ENCODE data around the gene ARAP2. TPM values are rescaled to one million over a fixed set of nuclear protein-coding genes. Genes with fewer than 3 reads are reported as not detected.

ARAP2 gene
- total RNA-seq, 1 experiment from 2014 or later = 13.6 TPM

DNA sequence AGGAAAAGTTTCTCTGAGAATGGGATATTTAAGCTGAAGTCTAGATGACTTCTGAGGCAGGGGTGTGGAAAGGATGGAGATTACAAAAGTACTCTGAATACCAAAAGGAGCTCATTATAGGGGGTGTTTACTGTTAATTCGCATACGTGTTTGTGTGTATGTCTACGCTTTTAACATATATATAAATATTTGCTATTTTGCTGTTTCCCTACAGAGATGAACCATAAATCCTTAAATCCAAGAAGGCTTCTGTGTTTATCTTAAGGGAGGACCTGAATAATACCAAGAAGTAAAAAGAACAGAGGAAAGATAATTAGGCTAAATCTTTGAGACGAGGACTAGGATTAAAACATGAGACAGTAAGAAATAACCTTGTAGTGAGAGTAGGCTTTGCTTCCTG, 166.0 kb downstream of the ARAP2 start:
- H3K4me1 ChIP-seq (ENCODE audit: control insufficient read depth in 1 of 2, insufficient read depth in 2 of 2, low read length in 2 of 2) = no peaks in the 10 kb centered on the region
- H4K20me1 ChIP-seq (ENCODE audit: insufficient read depth) = no peaks in the 10 kb centered on the region
- TF ChIP-seq SP1 (IDR thresholded peaks at IDR 0.05; ENCODE audit: low read depth) = no peak
- no peak for TF ChIP-seq CEBPB (IDR thresholded peaks at IDR 0.05; ENCODE audit: low read depth)
- TF ChIP-seq RAD21 (IDR thresholded peaks at IDR 0.05; ENCODE audit: low read depth) = no peak
- TF ChIP-seq ATF3 (IDR thresholded peaks at IDR 0.05) = no peak
- TF ChIP-seq EZH2phosphoT487 (IDR thresholded peaks at IDR 0.05; ENCODE audit: borderline replicate concordance) = no peak
- no peak for TF ChIP-seq EZH2 (IDR thresholded peaks at IDR 0.05)
- no peak for TF ChIP-seq POLR2A (IDR thresholded peaks at IDR 0.05; ENCODE audit: borderline replicate concordance, extremely low read depth, insufficient read depth, insufficient read length)
- no peak for TF ChIP-seq TCF7L2 (IDR thresholded peaks at IDR 0.05; ENCODE audit: borderline replicate concordance, extremely low read depth, insufficient read depth, insufficient read length)
- no peak for TF ChIP-seq CBX3 (IDR thresholded peaks at IDR 0.05; ENCODE audit: low read depth)
- TF ChIP-seq SIN3A (IDR thresholded peaks at IDR 0.05; ENCODE audit: low read depth) = no peak
- no peak for TF ChIP-seq YY1 (IDR thresholded peaks at IDR 0.05; ENCODE audit: extremely low read depth, insufficient replicate concordance, low read depth, low read length)
- TF ChIP-seq POLR2AphosphoS5 (IDR thresholded peaks at IDR 0.05; ENCODE audit: low read depth, low read length) = no peak
- no peak for TF ChIP-seq ZBTB33 (IDR thresholded peaks at IDR 0.05; ENCODE audit: extremely low read depth, insufficient replicate concordance, low read length)
- TF ChIP-seq ZNF274 (IDR thresholded peaks at IDR 0.05; ENCODE audit: low read depth, low read length) = no peak
- no peak overlapping the region for H2AFZ ChIP-seq (ENCODE audit: low read depth, low read length, poor library complexity, severe bottlenecking)
- DNase-seq (ENCODE audit: low read depth, low spot score) = no peak
- no peaks in the 10 kb centered on the region for H3K9me2 ChIP-seq (ENCODE audit: insufficient read depth)
- no TSS peak for BruUV-seq (replicated peaks)
- H3K4me2 ChIP-seq (ENCODE audit: low read length) = no peak overlapping the region
- H3K27ac ChIP-seq (ENCODE audit: low read depth, low read length) = no peak overlapping the region
- intact Hi-C loops (cut with micrococcal nuclease) = no loop called here
- no peaks in the 10 kb centered on the region for H3K27me3 ChIP-seq (ENCODE audit: insufficient read depth, low read length)
- H3K9ac ChIP-seq (ENCODE audit: low read length) = no peak overlapping the region
- no peaks in the 10 kb centered on the region for H3K9me3 ChIP-seq (ENCODE audit: control insufficient read depth in 1 of 2, insufficient read depth in 1 of 2, low read depth in 1 of 2, low read length in 2 of 2)
- no peak for ATAC-seq
- no peaks in the 10 kb centered on the region for H3K79me2 ChIP-seq (ENCODE audit: insufficient read depth, low read length)
- H3K4me3 ChIP-seq (replicated peaks in 1 of 2; ENCODE audit: low read depth in 1 of 2, low read length in 2 of 2) = no peak overlapping the region
- ChIA-PET POLR2A (no interaction called here), CTCF (no interaction called here), RAD21 (ENCODE audit: low non-redundant PET in 1 of 2, low total read pairs in 2 of 2, uncharacterized antibody in 2 of 2, unreplicated experiment in 2 of 2) (no interaction called here)
- H3K36me3 ChIP-seq (ENCODE audit: control insufficient read depth in 1 of 2, insufficient read depth in 2 of 2, low read length in 2 of 2) = no peaks in the 10 kb centered on the region

Measured in HCT116 (cell line).